ENCODE measurements around the gene SKAP1.

- TF ChIP-seq CTCF (conservative IDR thresholded peaks at IDR 0.05 in 1 of 2, IDR thresholded peaks at IDR 0.05 in 1 of 2; ENCODE audit: extremely low read depth in 1 of 2, insufficient read depth in 1 of 2, low read depth in 1 of 2, low read length in 2 of 2) (no peak), EZH2 (IDR thresholded peaks at IDR 0.05; ENCODE audit: borderline replicate concordance, low read length) (no peak)
Measured at GRCh38 chr17:48438516-48439061, 8.6 kb upstream of the SKAP1 start.

All from mammary epithelial cell (primary cell).